ENCODE measurements around the gene RNF213.

DNA sequence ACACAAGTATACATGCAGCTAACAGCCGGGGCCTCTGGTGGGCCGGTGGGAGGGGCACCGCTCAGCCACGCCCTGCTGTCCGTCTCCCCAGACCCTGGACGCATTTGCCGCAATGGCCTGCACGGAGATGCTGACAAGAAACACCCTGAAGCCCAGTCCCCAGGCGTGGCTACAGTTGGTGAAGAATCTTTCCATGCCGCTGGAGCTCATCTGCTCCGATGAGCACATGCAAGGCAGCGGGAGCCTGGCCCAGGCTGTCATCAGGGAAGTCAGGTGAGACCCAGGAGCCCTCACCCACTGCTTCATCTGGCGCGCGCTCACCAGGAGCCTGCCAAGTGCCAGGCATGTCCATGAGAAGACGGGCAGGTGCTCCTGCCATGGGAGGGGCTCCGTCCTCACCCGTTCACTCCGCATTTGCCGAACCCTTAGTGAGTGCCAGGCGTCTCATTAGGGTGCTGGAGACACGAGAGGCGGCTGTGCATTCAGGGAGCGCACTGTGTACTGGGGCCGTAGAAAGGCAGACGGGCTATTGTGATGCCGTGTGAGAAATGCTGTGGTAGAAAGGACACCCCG is 103.0 kb downstream of the RNF213 start:
- TF ChIP-seq, protein P1, sequence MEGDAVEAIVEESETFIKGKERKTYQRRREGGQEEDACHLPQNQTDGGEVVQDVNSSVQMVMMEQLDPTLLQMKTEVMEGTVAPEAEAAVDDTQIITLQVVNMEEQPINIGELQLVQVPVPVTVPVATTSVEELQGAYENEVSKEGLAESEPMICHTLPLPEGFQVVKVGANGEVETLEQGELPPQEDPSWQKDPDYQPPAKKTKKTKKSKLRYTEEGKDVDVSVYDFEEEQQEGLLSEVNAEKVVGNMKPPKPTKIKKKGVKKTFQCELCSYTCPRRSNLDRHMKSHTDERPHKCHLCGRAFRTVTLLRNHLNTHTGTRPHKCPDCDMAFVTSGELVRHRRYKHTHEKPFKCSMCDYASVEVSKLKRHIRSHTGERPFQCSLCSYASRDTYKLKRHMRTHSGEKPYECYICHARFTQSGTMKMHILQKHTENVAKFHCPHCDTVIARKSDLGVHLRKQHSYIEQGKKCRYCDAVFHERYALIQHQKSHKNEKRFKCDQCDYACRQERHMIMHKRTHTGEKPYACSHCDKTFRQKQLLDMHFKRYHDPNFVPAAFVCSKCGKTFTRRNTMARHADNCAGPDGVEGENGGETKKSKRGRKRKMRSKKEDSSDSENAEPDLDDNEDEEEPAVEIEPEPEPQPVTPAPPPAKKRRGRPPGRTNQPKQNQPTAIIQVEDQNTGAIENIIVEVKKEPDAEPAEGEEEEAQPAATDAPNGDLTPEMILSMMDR (conservative IDR thresholded peaks at IDR 0.05 in 1 of 2, IDR thresholded peaks at IDR 0.05 in 1 of 2; ENCODE audit: low read depth in 1 of 2, low read length in 2 of 2) = no peak
- no peak for TF ChIP-seq EZH2 (IDR thresholded peaks at IDR 0.05; ENCODE audit: low read length, missing control alignments)

Data from fibroblast of lung (primary cell).